Subcutaneous abdominal adipose tissue (tissue), 5 donors: ENCODE results near the gene ARHGEF5.

ENCODE experiments used
- H3K27ac ChIP-seq: one replicate; pipeline ENCODE4 v1.7.0; 2013; ENCODE audit warnings: low read depth, mild to moderate bottlenecking, inconsistent platforms, low read length, moderate library complexity
- H3K27me3 ChIP-seq, 5 donors: one replicate each; pipeline ENCODE4 v1.7.0; 2013; ENCODE audit warnings: low read length in 5 of 5, inconsistent platforms in 1 of 5; ENCODE audit not compliant: control insufficient read depth in 5 of 5, insufficient read depth in 4 of 5
- H3K36me3 ChIP-seq, 5 donors: one replicate each; pipeline ENCODE4 v1.7.0; 2013; ENCODE audit warnings: low read length in 5 of 5; ENCODE audit not compliant: control insufficient read depth in 5 of 5, insufficient read depth in 5 of 5
- H3K4me1 ChIP-seq, 5 donors: one replicate each; pipeline ENCODE4 v1.7.0; 2013; ENCODE audit warnings: low read length in 5 of 5, mild to moderate bottlenecking in 3 of 5, moderate library complexity in 1 of 5; ENCODE audit not compliant: control insufficient read depth in 5 of 5, insufficient read depth in 5 of 5
- H3K4me3 ChIP-seq, 5 donors: one replicate each; pipeline ENCODE4 v1.7.0; 2013; ENCODE audit warnings: low read length in 5 of 5, low read depth in 1 of 5
- H3K9ac ChIP-seq, 5 donors: one replicate each; pipeline ENCODE4 v1.7.0; 2013; ENCODE audit warnings: low read length in 5 of 5, mild to moderate bottlenecking in 4 of 5, moderate library complexity in 3 of 5
- H3K9me3 ChIP-seq, 5 donors: one replicate each; pipeline ENCODE4 v1.7.0; 2013; ENCODE audit warnings: low read length in 5 of 5; ENCODE audit not compliant: control insufficient read depth in 5 of 5
- donor health status: healthy.
- donor health status: healthy.
- donor health status: healthy.
- donor health status: healthy.
- donor health status: healthy.

ARHGEF5 gene

DNA sequence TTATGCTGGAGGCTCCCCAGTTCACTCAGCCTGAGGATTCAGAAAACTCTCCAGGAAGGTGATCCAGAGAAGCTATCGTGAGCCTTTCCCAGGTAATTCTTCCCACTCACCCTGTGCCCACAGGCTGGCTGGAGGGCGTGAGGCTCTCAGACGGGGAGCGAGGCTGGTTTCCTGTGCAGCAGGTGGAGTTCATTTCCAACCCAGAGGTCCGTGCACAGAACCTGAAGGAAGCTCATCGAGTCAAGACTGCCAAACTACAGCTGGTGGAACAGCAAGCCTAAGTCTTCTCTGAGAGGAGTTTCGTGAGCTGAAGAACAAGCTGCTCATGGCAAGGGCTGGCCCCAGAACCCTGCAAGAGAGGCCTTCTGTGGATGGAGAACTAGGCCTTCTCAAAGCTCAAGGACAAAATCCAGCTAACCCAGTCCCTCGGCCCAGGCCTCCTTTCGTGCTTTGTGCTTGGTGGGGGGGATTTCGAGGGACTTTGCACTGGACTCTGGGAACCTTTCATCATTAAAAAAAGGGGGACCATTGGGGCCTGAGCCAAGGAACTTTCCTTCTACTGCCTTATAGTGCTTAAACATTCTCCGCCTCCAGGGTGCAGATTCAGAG is 24.7 kb downstream of the ARHGEF5 start:
- peaks cover 4 to 28% (median 22%) of the 10 kb centered on the region in 5 donors for H3K36me3 ChIP-seq
- H3K9ac ChIP-seq: no peak overlapping the region
- H3K27me3 ChIP-seq: no peaks in the 10 kb centered on the region
- peaks cover 0 to 5% (median 0%) of the 10 kb centered on the region in 5 donors for H3K9me3 ChIP-seq
- H3K4me3 ChIP-seq: no peak overlapping the region
- H3K4me1 ChIP-seq: no peaks in the 10 kb centered on the region
- H3K27ac ChIP-seq: no peak overlapping the region

DNA sequence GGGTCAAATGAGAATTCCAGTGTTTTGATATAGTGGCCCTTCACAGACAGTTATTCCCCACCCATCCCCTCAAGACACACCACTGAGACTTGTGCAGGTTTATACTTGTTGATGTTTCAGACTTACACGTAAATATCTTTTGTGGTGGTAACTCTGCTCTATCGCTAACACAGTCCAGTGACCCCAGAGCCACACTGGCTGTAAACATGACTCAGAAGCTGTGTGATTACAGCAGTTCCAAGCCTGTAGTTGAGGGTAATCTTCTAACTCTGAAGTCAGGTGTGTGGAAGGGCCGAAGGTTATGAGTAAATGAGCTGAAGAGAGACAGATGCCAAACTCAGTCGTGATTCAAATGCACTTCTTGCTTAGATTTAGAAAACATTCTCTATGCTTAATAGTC is 28.9 kb downstream of the ARHGEF5 start:
- Histone ChIP-seq H3K4me1 (no peaks in the 10 kb centered on the region), H3K27me3 (no peaks in the 10 kb centered on the region), H3K9ac (no peak overlapping the region), H3K9me3 (no peaks in the 10 kb centered on the region), H3K4me3 (no peak overlapping the region), H3K36me3 (peaks cover 0 to 10% (median 8%) of the 10 kb centered on the region in 5 donors), H3K27ac (no peak overlapping the region)

DNA sequence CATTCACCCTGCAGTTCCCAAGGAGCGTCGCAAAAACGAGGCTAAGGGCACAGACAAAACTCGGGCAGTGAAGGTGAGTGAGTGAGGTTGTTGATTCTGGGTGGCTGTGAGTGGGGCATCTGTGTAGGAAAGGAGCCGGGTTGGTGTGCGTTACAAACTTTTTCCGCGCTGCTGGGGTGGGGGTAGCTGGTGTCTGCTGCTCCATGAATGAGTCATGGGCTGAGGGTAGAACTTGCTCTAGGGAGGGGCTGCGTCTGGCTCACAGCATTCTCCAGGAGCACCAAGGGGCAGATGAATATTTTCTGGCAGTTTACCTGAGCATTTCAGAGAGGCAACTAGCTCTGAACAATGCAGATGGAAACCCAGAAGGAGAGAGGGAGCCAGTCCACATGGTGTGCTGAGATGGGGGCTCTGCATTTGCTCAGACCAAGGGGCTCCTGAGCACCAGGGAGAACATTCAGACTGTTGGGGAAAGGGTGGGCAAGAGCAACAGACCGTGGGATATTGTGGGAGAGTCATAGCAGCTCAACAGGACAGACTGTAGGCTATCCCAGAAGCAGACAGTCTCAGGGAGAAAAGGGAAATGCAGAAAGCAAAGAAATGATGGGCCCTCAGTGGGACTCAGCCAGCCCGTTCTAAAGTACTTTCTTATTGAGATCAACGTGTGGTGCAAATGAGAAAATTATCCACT is 29.5 kb downstream of the ARHGEF5 start:
- peaks cover 0 to 6% (median 4%) of the 10 kb centered on the region in 5 donors for H3K36me3 ChIP-seq
- H3K9me3 ChIP-seq: no peaks in the 10 kb centered on the region
- H3K4me1 ChIP-seq: no peaks in the 10 kb centered on the region
- H3K27ac ChIP-seq: no peak overlapping the region
- no peak overlapping the region for H3K9ac ChIP-seq
- H3K4me3 ChIP-seq: no peak overlapping the region
- H3K27me3 ChIP-seq: no peaks in the 10 kb centered on the region

DNA sequence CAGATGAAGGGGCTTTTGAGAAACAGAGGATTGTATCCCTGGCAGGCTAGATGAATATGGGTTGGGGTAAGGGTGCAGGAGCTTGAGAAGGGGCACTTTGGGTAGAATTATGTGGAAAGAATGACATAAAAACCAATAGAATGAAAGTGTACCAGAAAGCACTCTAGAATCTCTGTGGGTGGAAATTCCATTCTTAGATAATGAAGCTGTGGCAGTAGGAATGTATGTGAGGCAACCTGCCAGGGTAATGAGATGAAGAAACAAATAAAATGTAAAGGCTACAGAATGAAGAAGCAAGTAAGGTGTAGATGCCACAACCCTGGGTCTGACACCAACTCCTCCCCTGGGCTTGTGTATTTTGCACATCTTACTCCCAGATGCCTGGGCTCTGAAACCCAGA is 31.5 kb downstream of the ARHGEF5 start:
- Histone ChIP-seq H3K36me3 (no peaks in the 10 kb centered on the region), H3K4me1 (peaks cover 1 to 17% (median 14%) of the 10 kb centered on the region in 5 donors), H3K9ac (no peak overlapping the region), H3K4me3 (no peak overlapping the region), H3K27ac (no peak overlapping the region), H3K27me3 (no peaks in the 10 kb centered on the region), H3K9me3 (no peaks in the 10 kb centered on the region)

DNA sequence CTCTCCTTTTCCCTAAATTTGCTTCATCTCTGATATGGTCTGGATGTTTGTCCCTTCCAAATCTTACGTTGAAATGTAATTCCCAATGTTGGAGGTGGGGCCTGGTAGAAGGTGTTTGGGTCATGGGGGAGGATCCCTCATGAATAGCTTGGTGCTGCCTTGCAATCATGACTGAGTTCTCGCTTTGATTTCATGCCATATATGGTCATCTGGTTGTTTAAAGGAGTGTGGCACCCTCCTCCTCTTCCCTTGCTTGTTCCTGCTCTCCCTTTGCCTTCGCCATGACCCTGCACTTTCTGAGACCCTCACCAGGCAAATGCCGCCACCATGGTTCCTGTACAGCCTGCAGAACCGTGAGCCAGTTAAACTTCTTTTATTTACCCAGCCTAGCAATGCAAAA is 33.7 kb downstream of the ARHGEF5 start:
- no peak overlapping the region for H3K27ac ChIP-seq

DNA sequence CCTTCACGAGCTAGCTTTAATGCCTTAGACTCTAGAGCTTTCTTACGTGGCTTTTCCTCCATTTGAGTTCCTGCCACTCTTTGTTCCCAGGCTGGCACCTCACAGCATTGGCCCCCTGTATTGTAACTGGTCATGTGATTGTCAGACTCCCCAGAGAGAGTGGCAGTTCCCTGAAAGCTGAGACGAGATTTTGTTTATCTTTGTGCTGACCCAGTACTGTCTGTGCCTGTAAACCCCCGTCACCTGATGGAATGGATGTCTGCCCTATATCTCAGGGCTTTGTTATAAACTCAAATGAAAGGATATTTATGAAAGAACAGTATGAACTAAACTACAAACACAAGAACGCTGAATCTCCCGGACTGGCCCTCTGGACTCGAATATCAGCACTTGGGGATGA is 35.3 kb downstream of the ARHGEF5 start:
- H3K27ac ChIP-seq: no peak overlapping the region
- H3K4me3 ChIP-seq: no peak overlapping the region
- no peak overlapping the region for H3K9ac ChIP-seq

More for the DNA sequence above, 33.7 kb downstream of the ARHGEF5 start:
- Histone ChIP-seq H3K4me1 (peaks cover 1 to 22% (median 19%) of the 10 kb centered on the region in 5 donors), H3K4me3 (no peak overlapping the region), H3K9ac (no peak overlapping the region), H3K36me3 (no peaks in the 10 kb centered on the region), H3K9me3 (no peaks in the 10 kb centered on the region), H3K27me3 (no peaks in the 10 kb centered on the region)

DNA sequence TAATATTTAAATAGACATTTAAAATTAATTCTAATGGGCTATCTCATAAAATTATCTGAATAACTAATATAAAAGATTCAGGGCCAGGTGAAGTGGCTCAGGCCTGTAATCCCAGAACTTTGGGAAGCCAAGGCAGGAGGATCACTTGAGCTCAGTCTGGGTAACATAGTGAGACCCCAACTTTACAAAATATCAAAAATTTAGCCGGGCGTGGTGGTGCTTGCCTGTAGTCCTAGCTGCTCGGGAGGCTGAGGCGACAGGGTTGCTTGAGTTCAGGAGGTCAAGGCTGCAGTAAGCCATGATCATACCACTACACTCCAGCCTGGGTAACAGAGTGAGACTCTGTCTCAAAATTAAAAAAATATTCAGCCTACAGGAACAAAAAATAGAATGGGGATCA is 35.8 kb downstream of the ARHGEF5 start:
- Histone ChIP-seq H3K27ac (no peak overlapping the region), H3K4me3 (no peak overlapping the region), H3K36me3 (no peaks in the 10 kb centered on the region), H3K9me3 (no peaks in the 10 kb centered on the region), H3K27me3 (no peaks in the 10 kb centered on the region), H3K4me1 (peaks cover 1 to 22% (median 19%) of the 10 kb centered on the region in 5 donors), H3K9ac (no peak overlapping the region)

More for the DNA sequence above, 35.3 kb downstream of the ARHGEF5 start:
- no peaks in the 10 kb centered on the region for H3K36me3 ChIP-seq
- no peaks in the 10 kb centered on the region for H3K9me3 ChIP-seq
- peaks cover 1 to 22% (median 19%) of the 10 kb centered on the region in 5 donors for H3K4me1 ChIP-seq
- H3K27me3 ChIP-seq: no peaks in the 10 kb centered on the region

DNA sequence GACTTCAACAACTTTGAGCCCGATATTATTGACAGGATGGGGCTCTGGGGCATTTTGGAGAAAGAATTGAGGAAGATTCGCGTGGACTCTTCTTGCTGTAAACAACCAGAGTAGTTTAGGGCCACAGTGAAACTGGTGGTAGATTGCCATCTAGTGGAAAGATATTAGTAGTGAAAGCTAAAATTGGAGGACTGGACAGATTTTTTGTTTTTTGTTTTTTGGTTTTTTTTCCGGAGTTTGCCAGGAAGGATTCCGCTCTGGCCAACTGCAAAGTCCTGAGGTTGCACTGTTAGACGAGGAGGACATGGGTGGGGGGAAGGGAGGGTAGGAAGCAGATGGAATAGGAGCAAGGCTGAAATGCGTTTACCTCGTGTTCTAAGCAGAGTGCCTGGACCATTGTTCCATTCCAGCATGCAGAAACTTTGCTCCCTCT is 36.6 kb downstream of the ARHGEF5 start:
- Histone ChIP-seq H3K4me3 (peak overlapping the region in 4 of 5 donors; percentile 32 to 36 (median 34)), H3K27me3 (no peaks in the 10 kb centered on the region), H3K27ac (no peak overlapping the region), H3K36me3 (no peaks in the 10 kb centered on the region), H3K9ac (peak overlapping the region in 1 of 5 donors; percentile 49), H3K4me1 (peaks cover 1 to 22% (median 19%) of the 10 kb centered on the region in 5 donors), H3K9me3 (no peaks in the 10 kb centered on the region)

DNA sequence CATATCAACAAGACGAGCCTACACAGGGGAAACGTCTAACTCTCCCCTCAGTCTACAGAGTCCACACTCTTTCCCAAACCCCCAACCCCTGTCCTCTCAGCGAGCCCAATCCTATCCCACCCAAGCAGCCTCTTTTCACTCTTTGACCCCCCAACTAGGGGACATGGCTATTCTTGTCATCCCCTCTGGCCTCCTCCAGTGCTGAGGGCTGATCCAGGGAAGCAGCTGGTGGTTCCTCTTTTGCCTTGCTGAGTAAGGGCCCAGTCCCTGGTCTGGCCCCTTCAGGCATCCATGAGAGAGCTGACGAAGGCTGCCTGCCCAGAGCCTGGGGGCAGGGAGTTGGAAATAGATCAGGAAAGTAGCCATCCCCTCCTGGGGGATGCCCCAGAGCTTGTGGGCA is 41.9 kb downstream of the ARHGEF5 start:
- no peak overlapping the region for H3K4me3 ChIP-seq
- H3K36me3 ChIP-seq: no peaks in the 10 kb centered on the region

DNA sequence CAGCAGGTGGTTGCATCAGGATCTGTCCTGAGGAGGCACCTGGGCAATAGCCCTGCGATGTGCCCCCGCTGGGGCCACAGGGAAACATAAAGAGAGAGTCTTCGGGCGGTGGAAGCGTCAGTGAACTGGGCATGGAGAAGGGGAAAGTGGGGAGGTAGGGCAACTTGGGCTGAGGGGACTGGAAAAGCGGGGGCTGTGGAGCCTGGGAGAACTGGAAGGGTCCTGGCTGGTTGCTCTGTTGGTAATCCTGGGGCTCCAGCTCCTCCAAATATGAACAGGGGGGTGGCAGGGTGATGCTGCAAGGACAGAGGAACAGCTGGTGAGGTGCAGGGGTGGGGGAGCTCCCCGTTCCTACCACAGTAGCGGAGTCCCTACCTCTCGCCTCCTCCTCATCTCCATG is 43.1 kb downstream of the ARHGEF5 start:
- no peak overlapping the region for H3K4me3 ChIP-seq
- no peaks in the 10 kb centered on the region for H3K9me3 ChIP-seq
- H3K4me1 ChIP-seq: no peaks in the 10 kb centered on the region
- no peaks in the 10 kb centered on the region for H3K36me3 ChIP-seq
- no peak overlapping the region for H3K9ac ChIP-seq
- H3K27ac ChIP-seq: no peak overlapping the region
- H3K27me3 ChIP-seq: peaks cover 0 to 3% (median 0%) of the 10 kb centered on the region in 5 donors

More for the DNA sequence above, 41.9 kb downstream of the ARHGEF5 start:
- Histone ChIP-seq H3K4me1 (peaks cover 0 to 2% (median 1%) of the 10 kb centered on the region in 5 donors), H3K9ac (no peak overlapping the region), H3K27me3 (peaks cover 0 to 3% (median 0%) of the 10 kb centered on the region in 5 donors), H3K9me3 (no peaks in the 10 kb centered on the region), H3K27ac (no peak overlapping the region)
